HG03354 (cell line): ENCODE results near the gene RAB31.

ENCODE experiments used
- ATAC-seq: cut with Tn5 transposase; IDR thresholded peaks from one replicate; pipeline ENCODE4 v1.9.1; 2021; ENCODE audit warnings: mild to moderate bottlenecking; ENCODE audit not compliant: unreplicated experiment, poor library complexity, severe bottlenecking

Gene RAB31

GRCh38 chr18:9827793-9828505 is 119.8 kb downstream of the RAB31 start:
- ATAC-seq, result no peak

GRCh38 chr18:9828506-9829396 is 120.7 kb downstream of the RAB31 start:
- ATAC-seq, result no peak

GRCh38 chr18:9829397-9829712 is 121.3 kb downstream of the RAB31 start:
- ATAC-seq, result no peak

GRCh38 chr18:9831036-9831722 is 123.1 kb downstream of the RAB31 start:
- no peak for ATAC-seq

- no peak for ATAC-seq
Measured at GRCh38 chr18:9831723-9832199, 123.7 kb downstream of the RAB31 start.

GRCh38 chr18:9832871-9833270 is 124.8 kb downstream of the RAB31 start:
- ATAC-seq, result no peak

GRCh38 chr18:9834551-9834950 is 126.5 kb downstream of the RAB31 start:
- no peak for ATAC-seq

- ATAC-seq, result no peak
Measured at GRCh38 chr18:9835113-9835755, 127.1 kb downstream of the RAB31 start.

GRCh38 chr18:9835825-9836224 is 127.7 kb downstream of the RAB31 start:
- ATAC-seq, result no peak

- no peak for ATAC-seq
Measured at GRCh38 chr18:9838144-9838877, 130.2 kb downstream of the RAB31 start.

GRCh38 chr18:9839211-9839610 is 131.1 kb downstream of the RAB31 start:
- no peak for ATAC-seq

GRCh38 chr18:9839853-9840252 is 131.8 kb downstream of the RAB31 start:
- ATAC-seq, result no peak

GRCh38 chr18:9841752-9842151 is 133.7 kb downstream of the RAB31 start:
- ATAC-seq, result no peak

GRCh38 chr18:9842448-9842847 is 134.3 kb downstream of the RAB31 start:
- ATAC-seq, result no peak

- ATAC-seq, result no peak
Measured at GRCh38 chr18:9845256-9845655, 137.2 kb downstream of the RAB31 start.

- ATAC-seq, result no peak
Measured at GRCh38 chr18:9846162-9846925, 138.2 kb downstream of the RAB31 start.

- ATAC-seq, result no peak
Measured at GRCh38 chr18:9848170-9848879, 140.2 kb downstream of the RAB31 start.
